HL-60 (cell line): Measurements from ENCODE around the gene SIN3A.

Experiments
- DNase-seq, 2 experiments: peaks; one replicate each; pipeline ENCODE4 v3.0.0-alpha.2; 2010 to 2020; ENCODE audit warnings: low read depth in 1 of 2, low spot score in 1 of 2
- H3K27ac ChIP-seq: fragments of 250-450 bp; sonication (Bioruptor Pico); replicated peaks from 2 replicates; pipeline ENCODE4 v1.5.1; 2020; ENCODE audit warnings: mild to moderate bottlenecking, moderate library complexity
- H3K27me3 ChIP-seq: fragments of 250-450 bp; sonication (Bioruptor Pico); 2 replicates; pipeline ENCODE4 v1.5.1; 2021; ENCODE audit warnings: mild to moderate bottlenecking, moderate library complexity; ENCODE audit not compliant: insufficient read depth, poor library complexity, severe bottlenecking
- H3K4me3 ChIP-seq: replicated peaks from 2 replicates; pipeline ENCODE4 v1.5.1; 2011; ENCODE audit warnings: mild to moderate bottlenecking, control low read depth, low read length; ENCODE audit not compliant: insufficient read depth
- CTCF ChIP-seq: IDR thresholded peaks from one replicate; pipeline ENCODE4 v1.5.1; 2011; ENCODE audit warnings: low read length, control low read depth, inconsistent platforms; ENCODE audit not compliant: insufficient read depth
- GABPA ChIP-seq: IDR thresholded peaks from 2 replicates; pipeline ENCODE4 v1.6.1; 2012; ENCODE audit warnings: low read depth
- POLR2AphosphoS5 ChIP-seq: IDR thresholded peaks from 2 replicates; pipeline ENCODE4 v1.6.1; 2012; ENCODE audit warnings: low read depth
- REST ChIP-seq: IDR thresholded peaks from 2 replicates; pipeline ENCODE4 v1.6.1; 2012; ENCODE audit warnings: low read depth; ENCODE audit not compliant: insufficient replicate concordance
- SPI1 ChIP-seq: IDR thresholded peaks from 2 replicates; pipeline ENCODE4 v1.6.1; 2012; ENCODE audit warnings: low read depth, mild to moderate bottlenecking, borderline replicate concordance

SIN3A gene

GRCh38 chr15:75455982-75456531 is 4.6 kb upstream of the SIN3A start:
- H3K27me3 ChIP-seq = no peaks in the 10 kb centered on the region
- peak; percentile 24; the same call in 1 of the 2 replicates for TF ChIP-seq GABPA
- no peak for TF ChIP-seq CTCF
- no peak for TF ChIP-seq REST
- no peak for TF ChIP-seq SPI1
- 0 out of 2 replicates have a peak, but pooled peaks have one; percentile 38 for TF ChIP-seq POLR2AphosphoS5
- H3K4me3 ChIP-seq = peak overlapping the region; percentile 91
- H3K27ac ChIP-seq = peak overlapping the region; percentile 84
- peak; percentile 69 to 73 for DNase-seq

GRCh38 chr15:75455424-75455981 is 4.0 kb upstream of the SIN3A start:
- Histone ChIP-seq H3K4me3 (peak overlapping the region; percentile 91), H3K27me3 (no peaks in the 10 kb centered on the region), H3K27ac (peak overlapping the region; percentile 84)
- DNase-seq = peak in 1 of 2 experiments; percentile 87
- no peak for TF ChIP-seq REST
- no peak for TF ChIP-seq GABPA
- no peak for TF ChIP-seq SPI1
- no peak for TF ChIP-seq CTCF
- no peak for TF ChIP-seq POLR2AphosphoS5

- Histone ChIP-seq H3K4me3 (peak overlapping the region; percentile 91), H3K27me3 (no peaks in the 10 kb centered on the region), H3K27ac (peak overlapping the region; percentile 84)
- TF ChIP-seq POLR2AphosphoS5 = no peak; the same call in 1 of the 2 replicates
- peak; percentile 2 for TF ChIP-seq REST
- TF ChIP-seq GABPA = no peak
- DNase-seq = peak; percentile 49 to 71
These were observed 3.2 kb upstream of the SIN3A start for GRCh38 chr15:75454471-75455378.
